ENCODE measurements around the gene KRTAP16-1. TPM values are rescaled to one million over a fixed set of nuclear protein-coding genes. Genes with fewer than 3 reads are reported as not detected.
"Not testable (repeated sequence)": the region's sequence is repeated elsewhere in the genome, so short reads cannot be mapped to it uniquely, and the experiment has no call there.

KRTAP16-1 gene
- polyA plus RNA-seq = not detected
- long read RNA-seq, donor 1 = 0 reads
- long read RNA-seq, donor 2 = 0 reads
- long read RNA-seq, donor 3 = 0 reads
- long read RNA-seq, donor 4 = 0 reads
- long read RNA-seq, donor 5 = 0 reads
- long read RNA-seq, donor 6 = 0 reads
- long read RNA-seq, donor 7 = 0 reads
- long read RNA-seq, donor 8 = 0 reads
- long read RNA-seq, donor 9 = 0 reads
- long read RNA-seq, donor 10 = 0 reads
- long read RNA-seq, donor 11 = 0 reads

- no peak within 1 kb of the TSS for H3K27ac ChIP-seq (ENCODE audit: low read length)
- H3K9me3 ChIP-seq (ENCODE audit: control insufficient read depth, low read depth, low read length) = no peaks in the 10 kb centered on the region
- peaks cover 6% of the 10 kb centered on the region for H3K27me3 ChIP-seq (ENCODE audit: control insufficient read depth, insufficient read depth, low read length)
- H3K4me1 ChIP-seq (ENCODE audit: control insufficient read depth, insufficient read depth, low read length) = no peaks in the 10 kb centered on the region
- WGBS (ENCODE audit: insufficient coverage, low lambda C conversion rate) = no CpG with 5 or more reads among the region's 7 CpGs
- DNase-seq = no peak
- no peak within 1 kb of the TSS for H3K4me3 ChIP-seq (ENCODE audit: low read length)
- no peaks in the 10 kb centered on the region for H3K36me3 ChIP-seq (ENCODE audit: control insufficient read depth, insufficient read depth, low read length)
Measured at GRCh38 chr17:41308918-41309359, at the start of gene KRTAP16-1. Gene KRTAP16-1 (minus strand): TSS chr17:41309309. CDS start chr17:41309253, 56 bp downstream.

DNA sequence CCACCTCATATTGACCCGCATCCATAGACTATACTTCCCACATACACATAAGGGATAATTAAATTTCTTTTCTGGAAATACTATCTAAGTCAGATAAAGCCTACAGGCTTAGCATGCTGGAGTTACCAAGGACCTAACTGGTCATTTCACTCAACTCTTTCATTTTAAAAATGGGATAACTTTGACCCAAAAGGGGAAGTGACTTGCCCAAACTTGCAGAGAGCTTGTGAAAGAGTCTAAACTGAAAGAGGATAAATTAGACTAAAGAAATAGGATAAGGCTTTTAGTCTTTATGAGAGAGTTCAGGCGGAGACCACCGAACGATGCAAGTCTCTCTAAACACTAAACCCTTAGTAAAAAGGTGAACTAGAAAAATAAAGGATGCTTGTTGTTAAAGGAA, 45.4 kb upstream of the KRTAP16-1 start:
- H3K4me1 ChIP-seq (ENCODE audit: control insufficient read depth, insufficient read depth, low read length) = no peaks in the 10 kb centered on the region
- no peak for DNase-seq
- H3K27ac ChIP-seq (ENCODE audit: low read length) = no peak overlapping the region
- H3K27me3 ChIP-seq (ENCODE audit: control insufficient read depth, insufficient read depth, low read length) = peaks cover 4% of the 10 kb centered on the region
- no peaks in the 10 kb centered on the region for H3K36me3 ChIP-seq (ENCODE audit: control insufficient read depth, insufficient read depth, low read length)
- no peaks in the 10 kb centered on the region for H3K9me3 ChIP-seq (ENCODE audit: control insufficient read depth, low read depth, low read length)
- H3K4me3 ChIP-seq (ENCODE audit: low read length) = no peak overlapping the region
- WGBS (ENCODE audit: insufficient coverage, low lambda C conversion rate) = 92% methylated on average over 2 of the region's 4 CpGs

DNA sequence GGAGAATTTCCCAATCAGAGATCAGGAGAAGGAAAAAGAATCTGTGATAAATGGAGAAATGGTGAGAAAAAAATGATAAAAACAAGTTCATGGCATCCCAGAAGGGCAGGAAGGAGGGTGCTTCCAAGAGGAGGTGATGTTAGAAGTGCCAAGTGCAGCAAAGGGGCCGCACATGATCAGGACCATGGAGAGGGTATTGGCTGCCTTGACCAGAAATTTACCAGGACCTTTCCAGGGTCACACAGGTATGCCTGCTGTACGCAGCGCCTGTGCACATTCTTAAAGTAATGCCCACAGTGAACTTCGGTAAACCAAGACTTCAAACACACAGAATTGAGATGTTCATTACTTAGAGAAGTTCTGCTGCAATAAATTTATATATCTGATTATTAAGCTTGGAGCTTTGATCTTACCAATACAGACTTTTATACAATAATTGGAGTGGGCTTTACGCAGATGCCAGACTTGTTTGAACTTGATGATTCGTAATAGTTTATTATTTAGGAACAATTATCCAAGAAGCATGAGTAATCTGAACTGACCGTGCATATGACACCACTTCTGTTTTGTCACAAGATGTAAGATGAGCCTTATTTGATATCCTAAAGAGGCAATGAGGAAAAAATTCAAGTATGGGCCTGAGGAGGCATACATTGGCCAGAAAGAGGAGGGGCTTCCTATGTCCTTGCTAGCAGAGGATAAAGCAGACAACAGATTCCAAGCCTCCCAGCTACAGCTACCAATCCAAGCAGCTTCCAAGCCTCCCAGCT, 43.7 kb upstream of the KRTAP16-1 start:
- Histone ChIP-seq H3K27me3 (ENCODE audit: control insufficient read depth, insufficient read depth, low read length) (peaks cover 4% of the 10 kb centered on the region), H3K27ac (ENCODE audit: low read length) (no peak overlapping the region), H3K4me1 (ENCODE audit: control insufficient read depth, insufficient read depth, low read length) (no peaks in the 10 kb centered on the region), H3K9me3 (ENCODE audit: control insufficient read depth, low read depth, low read length) (no peaks in the 10 kb centered on the region), H3K4me3 (ENCODE audit: low read length) (no peak overlapping the region), H3K36me3 (ENCODE audit: control insufficient read depth, insufficient read depth, low read length) (no peaks in the 10 kb centered on the region)
- WGBS (ENCODE audit: insufficient coverage, low lambda C conversion rate) = 90% methylated on average over 2 of the region's 7 CpGs
- DNase-seq = no peak

DNA sequence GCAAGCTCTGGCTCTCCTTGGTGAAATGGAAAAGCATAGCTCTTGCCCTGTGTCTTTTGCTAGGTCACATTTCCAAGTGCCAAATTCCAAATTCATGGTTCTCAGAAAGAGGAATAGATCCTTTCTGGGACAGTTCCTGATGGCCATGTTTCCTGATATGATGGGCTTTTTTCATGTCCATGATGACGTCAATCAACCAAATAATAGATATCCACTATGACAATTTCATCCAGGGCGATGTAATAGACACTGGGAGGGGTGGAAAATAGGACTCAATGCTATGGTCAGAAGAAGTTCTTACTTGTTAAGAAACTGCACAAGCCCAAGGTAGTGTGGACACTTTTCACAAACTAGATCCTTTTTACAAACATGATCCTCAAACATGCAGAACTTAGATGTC, 42.1 kb upstream of the KRTAP16-1 start:
- no CpG with 5 or more reads among the region's 2 CpGs for WGBS (ENCODE audit: insufficient coverage, low lambda C conversion rate)
- H3K4me3 ChIP-seq (ENCODE audit: low read length) = no peak overlapping the region
- H3K9me3 ChIP-seq (ENCODE audit: control insufficient read depth, low read depth, low read length) = no peaks in the 10 kb centered on the region
- no peaks in the 10 kb centered on the region for H3K36me3 ChIP-seq (ENCODE audit: control insufficient read depth, insufficient read depth, low read length)
- no peak for DNase-seq
- no peak overlapping the region for H3K27ac ChIP-seq (ENCODE audit: low read length)
- H3K4me1 ChIP-seq (ENCODE audit: control insufficient read depth, insufficient read depth, low read length) = no peaks in the 10 kb centered on the region
- peaks cover 4% of the 10 kb centered on the region for H3K27me3 ChIP-seq (ENCODE audit: control insufficient read depth, insufficient read depth, low read length)

DNA sequence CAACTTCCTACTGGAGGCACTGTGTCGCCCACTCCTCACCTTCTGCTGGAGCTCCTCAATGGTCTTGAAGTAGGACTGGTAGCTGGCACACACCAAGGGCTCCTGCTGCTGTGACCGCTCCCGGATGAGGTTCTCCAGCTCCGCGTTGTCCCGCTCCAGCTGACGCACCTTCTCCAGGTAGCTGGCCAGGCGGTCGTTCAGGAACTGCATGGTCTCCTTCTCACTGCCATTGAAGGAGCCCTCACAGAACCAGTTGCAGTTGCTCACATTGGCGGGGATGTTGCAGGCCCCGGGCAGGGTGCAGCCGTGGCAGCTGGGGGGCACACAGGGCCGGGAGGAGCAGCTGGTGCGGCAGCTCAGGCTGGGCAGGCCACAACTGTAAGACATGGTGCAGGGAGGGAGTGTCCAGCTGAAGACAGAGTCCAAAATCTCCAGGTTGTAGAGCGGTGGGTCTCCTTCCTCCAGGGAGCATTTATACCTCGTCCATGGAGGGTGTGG, 41.3 kb upstream of the KRTAP16-1 start, which contains the start of gene KRT33A:
TSS of gene KRT33A (minus strand) at position 448 of the 498 bp plus-strand sequence. CDS start at position 387, 61 bp downstream.
- not testable (repeated sequence) for DNase-seq
- WGBS (ENCODE audit: insufficient coverage, low lambda C conversion rate) = 100% methylated on average over 1 of the region's 16 CpGs

GRCh38 chr17:41347869-41348760, 39.0 kb upstream of the KRTAP16-1 start:
- WGBS (ENCODE audit: insufficient coverage, low lambda C conversion rate) = no CpG with 5 or more reads among the region's 7 CpGs
- Histone ChIP-seq H3K27ac (ENCODE audit: low read length) (no peak overlapping the region), H3K9me3 (ENCODE audit: control insufficient read depth, low read depth, low read length) (no peaks in the 10 kb centered on the region), H3K27me3 (ENCODE audit: control insufficient read depth, insufficient read depth, low read length) (peaks cover 6% of the 10 kb centered on the region), H3K4me3 (ENCODE audit: low read length) (no peak overlapping the region), H3K4me1 (ENCODE audit: control insufficient read depth, insufficient read depth, low read length) (no peaks in the 10 kb centered on the region), H3K36me3 (ENCODE audit: control insufficient read depth, insufficient read depth, low read length) (no peaks in the 10 kb centered on the region)
- no peak for DNase-seq

More for the DNA sequence above, 41.3 kb upstream of the KRTAP16-1 start, which contains the start of gene KRT33A:
- not testable (repeated sequence) for H3K27ac ChIP-seq (ENCODE audit: low read length); H3K9me3 ChIP-seq (ENCODE audit: control insufficient read depth, low read depth, low read length); H3K36me3 ChIP-seq (ENCODE audit: control insufficient read depth, insufficient read depth, low read length); H3K27me3 ChIP-seq (ENCODE audit: control insufficient read depth, insufficient read depth, low read length); H3K4me1 ChIP-seq (ENCODE audit: control insufficient read depth, insufficient read depth, low read length); H3K4me3 ChIP-seq (ENCODE audit: low read length)

DNA sequence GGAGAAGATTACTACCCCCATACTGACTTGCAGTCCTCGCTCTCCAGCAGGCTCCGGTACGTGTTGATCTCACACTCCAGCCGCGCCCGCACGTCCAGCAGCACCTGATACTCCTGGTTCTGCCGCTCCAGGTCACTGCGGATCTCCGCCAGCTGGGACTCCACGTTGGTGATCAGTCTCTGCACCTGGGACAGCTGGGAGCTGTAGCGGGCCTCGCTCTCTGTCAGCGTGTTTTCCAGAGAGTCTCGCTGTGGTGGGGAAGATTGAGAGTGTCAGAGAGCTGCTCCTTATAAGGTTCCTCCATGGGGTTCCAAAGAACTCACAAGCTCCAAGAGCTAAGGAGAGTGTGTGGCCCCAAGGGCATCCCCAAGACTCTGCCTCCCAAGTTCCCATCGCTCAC, 37.3 kb upstream of the KRTAP16-1 start:
- not testable (repeated sequence) for DNase-seq; H3K4me1 ChIP-seq (ENCODE audit: control insufficient read depth, insufficient read depth, low read length); H3K36me3 ChIP-seq (ENCODE audit: control insufficient read depth, insufficient read depth, low read length); H3K27ac ChIP-seq (ENCODE audit: low read length); H3K9me3 ChIP-seq (ENCODE audit: control insufficient read depth, low read depth, low read length); H3K27me3 ChIP-seq (ENCODE audit: control insufficient read depth, insufficient read depth, low read length); H3K4me3 ChIP-seq (ENCODE audit: low read length)
- WGBS (ENCODE audit: insufficient coverage, low lambda C conversion rate) = no CpG with 5 or more reads among the region's 16 CpGs

DNA sequence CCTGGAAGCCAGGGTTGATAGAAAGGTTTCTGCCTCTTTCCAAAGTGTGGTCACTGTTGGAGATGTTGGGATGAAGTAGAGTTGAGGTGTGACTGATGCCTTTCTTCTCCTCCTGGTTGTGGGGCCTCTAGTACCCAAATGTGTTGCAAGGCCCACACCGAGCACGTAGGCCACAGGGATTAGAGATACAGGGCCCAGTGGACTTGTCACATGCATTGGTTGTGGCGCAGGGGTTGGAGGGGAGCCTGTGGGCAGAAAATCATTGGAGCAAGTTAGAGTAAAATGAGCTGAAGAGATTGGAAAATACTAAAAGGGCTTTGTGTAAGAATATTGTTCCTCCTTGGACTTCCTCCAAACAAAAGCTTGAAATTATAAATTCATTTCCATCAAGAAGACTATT, 36.9 kb upstream of the KRTAP16-1 start:
- H3K9me3 ChIP-seq (ENCODE audit: control insufficient read depth, low read depth, low read length) = peaks cover 3% of the 10 kb centered on the region
- H3K36me3 ChIP-seq (ENCODE audit: control insufficient read depth, insufficient read depth, low read length) = no peaks in the 10 kb centered on the region
- no peaks in the 10 kb centered on the region for H3K4me1 ChIP-seq (ENCODE audit: control insufficient read depth, insufficient read depth, low read length)
- no CpG with 5 or more reads among the region's 3 CpGs for WGBS (ENCODE audit: insufficient coverage, low lambda C conversion rate)
- H3K27ac ChIP-seq (ENCODE audit: low read length) = no peak overlapping the region
- DNase-seq = no peak
- H3K27me3 ChIP-seq (ENCODE audit: control insufficient read depth, insufficient read depth, low read length) = peaks cover 3% of the 10 kb centered on the region
- no peak overlapping the region for H3K4me3 ChIP-seq (ENCODE audit: low read length)

- WGBS (ENCODE audit: insufficient coverage, low lambda C conversion rate) = no CpG with 5 or more reads among the region's 3 CpGs
- no peaks in the 10 kb centered on the region for H3K36me3 ChIP-seq (ENCODE audit: control insufficient read depth, insufficient read depth, low read length)
- no peaks in the 10 kb centered on the region for H3K4me1 ChIP-seq (ENCODE audit: control insufficient read depth, insufficient read depth, low read length)
Measured at GRCh38 chr17:41343029-41343428, 33.9 kb upstream of the KRTAP16-1 start.

More at GRCh38 chr17:41343029-41343428, 33.9 kb upstream of the KRTAP16-1 start:
- Histone ChIP-seq H3K9me3 (ENCODE audit: control insufficient read depth, low read depth, low read length) (peaks cover 3% of the 10 kb centered on the region), H3K27ac (ENCODE audit: low read length) (no peak overlapping the region), H3K27me3 (ENCODE audit: control insufficient read depth, insufficient read depth, low read length) (peaks cover 3% of the 10 kb centered on the region), H3K4me3 (ENCODE audit: low read length) (no peak overlapping the region)
- no peak for DNase-seq

Data from large intestine (tissue), 12 donors.